Glutamatergic neuron (in vitro differentiated cells): ENCODE results near the gene CNIH4. TPM values are rescaled to one million over a fixed set of nuclear protein-coding genes. Genes with fewer than 3 reads are reported as not detected.

Source experiments
- DNase-seq: peaks from one replicate; pipeline ENCODE4 v3.0.0; 2022
- H3K27ac Mint-ChIP-seq: one replicate; pipeline ENCODE4 v1.8.0; 2020; ENCODE audit warnings: mild to moderate bottlenecking, mixed read lengths, inconsistent platforms; ENCODE audit not compliant: unreplicated experiment
- H3K27me3 Mint-ChIP-seq: one replicate; pipeline ENCODE4 v1.8.0; 2020; ENCODE audit warnings: mild to moderate bottlenecking, moderate library complexity, mixed read lengths, inconsistent platforms; ENCODE audit not compliant: unreplicated experiment
- H3K36me3 Mint-ChIP-seq: one replicate; pipeline ENCODE4 v1.8.0; 2020; ENCODE audit warnings: mild to moderate bottlenecking, mixed read lengths, inconsistent platforms; ENCODE audit not compliant: unreplicated experiment
- H3K4me1 Mint-ChIP-seq: one replicate; pipeline ENCODE4 v1.8.0; 2020; ENCODE audit warnings: mild to moderate bottlenecking, low read depth, mixed read lengths, inconsistent platforms; ENCODE audit not compliant: unreplicated experiment
- H3K4me3 Mint-ChIP-seq: one replicate; pipeline ENCODE4 v1.8.0; 2020; ENCODE audit warnings: mild to moderate bottlenecking, mixed read lengths, inconsistent platforms; ENCODE audit not compliant: unreplicated experiment
- H3K9me3 Mint-ChIP-seq: one replicate; pipeline ENCODE4 v1.8.0; 2020; ENCODE audit warnings: mild to moderate bottlenecking, moderate library complexity, mixed read lengths, inconsistent platforms; ENCODE audit not compliant: unreplicated experiment
- CTCF ChIP-seq: fragments of 200-600 bp; sonication (generic); IDR thresholded peaks from one replicate; pipeline ENCODE4 v1.5.0; 2021; ENCODE audit not compliant: partially characterized antibody, unreplicated experiment
- total RNA-seq: library from RNA; stranded (reverse); fragmentation: NEBNext Ultra II Directional; extraction: Animal tissue kit (Norgen Biotek cat#: 25700); gene quantifications from one replicate; pipeline ENCODE4 v1.2.1, GENCODE V29; 2021; ENCODE audit not compliant: unreplicated experiment

Gene CNIH4
- total RNA-seq, 1 donor from 2014 or later, result 85.5 TPM

DNA sequence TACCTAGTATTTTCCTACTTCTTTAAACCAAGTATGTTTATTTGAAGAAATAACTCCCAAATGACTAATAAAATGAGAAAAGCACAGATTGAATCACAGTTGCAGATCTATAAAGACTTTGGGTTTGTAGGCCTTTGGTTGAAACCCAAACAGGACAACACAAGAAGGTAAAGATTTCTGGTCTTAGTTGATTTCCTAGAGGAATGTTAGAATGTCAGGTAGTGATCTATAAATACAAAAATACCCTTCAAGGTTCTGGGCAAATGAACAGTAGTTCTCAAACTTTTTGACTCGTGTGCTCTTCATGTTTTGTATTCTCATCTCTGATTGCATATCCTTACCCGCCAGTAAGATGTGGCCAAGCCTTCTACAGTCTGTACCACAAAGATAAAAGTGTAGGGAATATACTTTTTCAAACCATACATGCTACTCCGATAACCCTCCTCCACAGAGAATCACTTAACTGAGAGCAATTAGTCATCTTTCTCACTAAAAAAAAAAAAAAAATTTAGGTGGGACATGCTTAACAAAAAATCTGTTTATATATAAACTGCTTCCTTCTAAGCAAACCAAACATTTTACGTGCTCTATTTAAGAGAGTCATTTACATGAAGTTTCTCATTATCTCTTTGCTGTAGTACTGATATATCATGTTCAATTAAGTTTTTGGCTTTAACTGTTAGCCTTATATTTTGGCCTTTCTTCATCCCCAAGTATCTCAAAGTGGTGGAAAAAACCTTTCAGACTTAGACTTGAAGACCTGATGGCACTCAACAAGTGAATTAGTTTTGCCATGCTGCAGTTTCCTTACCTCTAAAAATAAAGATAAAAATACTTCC, 36.0 kb downstream of the CNIH4 start:
- no peaks in the 10 kb centered on the region for H3K4me1 Mint-ChIP-seq
- H3K9me3 Mint-ChIP-seq, result peaks cover 1% of the 10 kb centered on the region
- H3K4me3 Mint-ChIP-seq, result no peak overlapping the region
- no peak for TF ChIP-seq CTCF
- DNase-seq, result no peak
- no peaks in the 10 kb centered on the region for H3K36me3 Mint-ChIP-seq
- H3K27ac Mint-ChIP-seq, result no peak overlapping the region
- H3K27me3 Mint-ChIP-seq, result no peaks in the 10 kb centered on the region

- Mint-ChIP-seq H3K36me3 (no peaks in the 10 kb centered on the region), H3K4me3 (no peak overlapping the region), H3K4me1 (no peaks in the 10 kb centered on the region), H3K9me3 (peaks cover 1% of the 10 kb centered on the region), H3K27ac (no peak overlapping the region), H3K27me3 (no peaks in the 10 kb centered on the region)
- DNase-seq, result no peak
- TF ChIP-seq CTCF, result no peak
Measured at GRCh38 chr1:224393294-224393693, 36.6 kb downstream of the CNIH4 start.

DNA sequence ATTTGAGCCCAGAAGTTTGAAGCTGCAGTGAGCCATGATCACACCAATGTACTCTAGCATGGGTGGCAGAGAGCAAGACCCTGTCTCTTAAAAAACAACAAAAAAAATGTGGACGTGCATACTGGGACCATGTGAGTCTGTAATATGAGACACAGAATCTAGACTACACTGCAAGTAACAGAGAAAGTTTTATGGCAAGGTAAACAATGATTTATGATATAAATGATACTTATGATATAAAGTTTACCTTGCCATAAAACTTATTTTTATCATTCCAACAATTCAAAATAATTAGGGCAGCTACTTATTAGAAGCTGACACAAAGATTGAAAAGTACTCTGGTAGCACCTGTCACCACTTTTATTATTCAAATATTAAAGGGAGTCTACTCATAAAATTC, 43.2 kb downstream of the CNIH4 start:
- H3K27me3 Mint-ChIP-seq, result no peaks in the 10 kb centered on the region
- no peak for TF ChIP-seq CTCF
- H3K4me1 Mint-ChIP-seq, result no peaks in the 10 kb centered on the region
- no peaks in the 10 kb centered on the region for H3K36me3 Mint-ChIP-seq
- H3K27ac Mint-ChIP-seq, result no peak overlapping the region
- H3K9me3 Mint-ChIP-seq, result no peaks in the 10 kb centered on the region
- no peak overlapping the region for H3K4me3 Mint-ChIP-seq
- no peak for DNase-seq

DNA sequence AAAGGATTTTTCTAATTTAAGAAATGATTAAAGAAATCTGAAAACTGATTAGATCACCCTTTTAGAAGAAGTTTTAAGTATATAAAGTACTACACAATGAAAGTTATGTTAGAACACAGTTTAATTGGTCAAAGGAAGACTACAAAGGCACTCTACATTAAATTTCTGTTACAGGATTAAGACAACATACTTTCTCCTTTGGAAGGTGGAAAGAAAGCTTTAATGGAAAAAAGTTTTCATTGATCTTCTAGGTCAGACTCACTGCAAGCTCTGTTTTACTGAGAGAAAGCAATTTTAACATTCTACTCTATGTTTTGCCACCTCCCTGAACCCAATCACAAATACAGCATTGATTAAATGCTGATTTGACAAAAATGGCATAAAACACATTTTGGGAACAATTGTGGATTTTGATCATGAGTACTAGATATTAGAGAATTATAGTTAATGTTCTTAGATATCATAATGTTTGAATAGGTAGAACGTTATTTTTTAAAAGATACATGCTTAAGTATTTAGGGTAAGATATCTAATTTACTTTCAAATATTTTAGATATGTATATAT, 45.9 kb downstream of the CNIH4 start:
- no peaks in the 10 kb centered on the region for H3K27me3 Mint-ChIP-seq
- H3K27ac Mint-ChIP-seq, result no peak overlapping the region
- H3K36me3 Mint-ChIP-seq, result no peaks in the 10 kb centered on the region
- H3K4me3 Mint-ChIP-seq, result no peak overlapping the region
- no peak for DNase-seq
- H3K9me3 Mint-ChIP-seq, result no peaks in the 10 kb centered on the region
- peaks cover 5% of the 10 kb centered on the region for H3K4me1 Mint-ChIP-seq
- no peak for TF ChIP-seq CTCF
